Lung (tissue), 12 donors: ENCODE data around the gene ARHGAP15. TPM values are rescaled to one million over a fixed set of nuclear protein-coding genes. Genes with fewer than 3 reads are reported as not detected.

Experiments
- ATAC-seq: fragments of 200-7000 bp; cut with Tn5 transposase; one replicate; pipeline ENCODE4 v1.9.1; 2020; ENCODE audit warnings: moderate number of reproducible peaks; ENCODE audit not compliant: insufficient read depth, low FRiP score
- DNase-seq, 3 donors: peaks; one replicate each; pipeline ENCODE4 v3.0.0-alpha.2; 2013 to 2017
- H3K27ac ChIP-seq, 2 donors: one replicate each; pipeline ENCODE4 v1.5.1; 2013; ENCODE audit warnings: mild to moderate bottlenecking in 2 of 2, moderate library complexity in 2 of 2, control low read depth in 1 of 2, inconsistent platforms in 1 of 2, low read depth in 1 of 2, low read length in 1 of 2
- H3K27me3 ChIP-seq, 3 donors: one replicate each; pipeline ENCODE4 v1.5.1; 2013; ENCODE audit warnings: low read length in 2 of 3; ENCODE audit not compliant: control insufficient read depth in 3 of 3, insufficient read depth in 3 of 3
- H3K36me3 ChIP-seq, 4 donors: one replicate each; pipeline ENCODE4 v1.5.1; 2013; ENCODE audit warnings: low read length in 4 of 4, mild to moderate bottlenecking in 1 of 4, moderate library complexity in 1 of 4; ENCODE audit not compliant: control insufficient read depth in 4 of 4, insufficient read depth in 4 of 4
- H3K4me1 ChIP-seq, 5 donors: one replicate each; pipeline ENCODE4 v1.5.1; 2013; ENCODE audit warnings: low read length in 5 of 5, mild to moderate bottlenecking in 2 of 5, moderate library complexity in 1 of 5; ENCODE audit not compliant: control insufficient read depth in 5 of 5, insufficient read depth in 5 of 5
- H3K4me3 ChIP-seq: one replicate; pipeline ENCODE4 v1.5.1; 2013; ENCODE audit warnings: mild to moderate bottlenecking, control low read depth, moderate library complexity
- H3K9ac ChIP-seq, 2 donors: one replicate each; pipeline ENCODE4 v1.5.1; 2013; ENCODE audit warnings: low read length in 2 of 2, control low read depth in 1 of 2; ENCODE audit not compliant: insufficient read depth in 1 of 2
- H3K9me3 ChIP-seq, 4 donors: one replicate each; pipeline ENCODE4 v1.5.1; 2013; ENCODE audit warnings: low read length in 3 of 4, mild to moderate bottlenecking in 1 of 4, moderate library complexity in 1 of 4; ENCODE audit not compliant: control insufficient read depth in 4 of 4, insufficient read depth in 3 of 4
- WGBS, 2 donors: extraction: QIAGEN DNeasy Blood & Tissue Kit; methylation state at CpG; one replicate each; pipeline ENCODE4 v1.1.7; 2013; 5-methylcytosine and 5-hydroxymethylcytosine counted together
- polyA plus RNA-seq, 2 donors: library from polyadenylated mRNA; stranded (reverse); fragments of 200-250 nt; gene quantifications; one replicate each; pipeline ENCODE4 v1.2.1, GENCODE V29; 2013
- total RNA-seq, 2 donors: library from RNA; depleted of rRNA in 1 of 2; stranded (reverse); fragments of >200 nt in 1 of 2; gene quantifications; one replicate each; pipeline ENCODE4 v1.2.1, GENCODE V29; 2014 to 2021
- TF ChIP-seq, protein P1 (sequence below): IDR thresholded peaks from 2 replicates; pipeline ENCODE4 v1.5.1; 2012; ENCODE audit warnings: mild to moderate bottlenecking; ENCODE audit errors: control extremely low read depth, extremely low read depth
- donor health status: control.
- donor health status: control.
- donor health status: Bipolar disorder and iron deficiency.
- donor health status: healthy.
- donor health status: DM: yes; HTN: yes; CAD: no.

The ARHGAP15 gene
- total and polyA plus RNA-seq, 4 donors: 5.9 to 74.3 (median 13.2) TPM

DNA sequence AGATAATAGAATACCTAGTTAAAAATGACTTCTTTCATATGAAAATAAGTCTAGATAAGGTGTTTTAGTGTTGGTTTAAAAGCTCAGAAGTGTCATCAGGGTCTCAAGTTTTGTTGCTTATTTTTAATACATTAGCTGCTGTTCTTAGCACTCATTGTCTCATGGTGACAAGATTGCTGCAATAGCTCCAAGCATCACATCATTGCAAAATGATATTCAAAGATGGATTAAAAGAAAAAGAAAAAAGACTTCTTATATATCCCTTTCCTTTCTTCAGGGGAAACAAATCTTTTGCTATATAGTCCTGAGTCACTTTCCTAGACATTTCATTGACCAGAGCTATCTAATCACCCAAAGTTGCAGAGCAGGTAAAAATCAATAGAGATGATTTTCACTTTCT lies 386.1 kb downstream of the ARHGAP15 start:
- Histone ChIP-seq H3K4me3 (no peak overlapping the region), H3K36me3 (peaks cover 0 to 5% (median 1%) of the 10 kb centered on the region in 4 donors), H3K9ac (no peak overlapping the region), H3K27me3 (no peaks in the 10 kb centered on the region), H3K9me3 (no peaks in the 10 kb centered on the region), H3K27ac (no peak overlapping the region), H3K4me1 (peaks cover 0 to 22% (median 0%) of the 10 kb centered on the region in 5 donors)
- ATAC-seq (no peak), DNase-seq (no peak)
- TF ChIP-seq, protein P1, sequence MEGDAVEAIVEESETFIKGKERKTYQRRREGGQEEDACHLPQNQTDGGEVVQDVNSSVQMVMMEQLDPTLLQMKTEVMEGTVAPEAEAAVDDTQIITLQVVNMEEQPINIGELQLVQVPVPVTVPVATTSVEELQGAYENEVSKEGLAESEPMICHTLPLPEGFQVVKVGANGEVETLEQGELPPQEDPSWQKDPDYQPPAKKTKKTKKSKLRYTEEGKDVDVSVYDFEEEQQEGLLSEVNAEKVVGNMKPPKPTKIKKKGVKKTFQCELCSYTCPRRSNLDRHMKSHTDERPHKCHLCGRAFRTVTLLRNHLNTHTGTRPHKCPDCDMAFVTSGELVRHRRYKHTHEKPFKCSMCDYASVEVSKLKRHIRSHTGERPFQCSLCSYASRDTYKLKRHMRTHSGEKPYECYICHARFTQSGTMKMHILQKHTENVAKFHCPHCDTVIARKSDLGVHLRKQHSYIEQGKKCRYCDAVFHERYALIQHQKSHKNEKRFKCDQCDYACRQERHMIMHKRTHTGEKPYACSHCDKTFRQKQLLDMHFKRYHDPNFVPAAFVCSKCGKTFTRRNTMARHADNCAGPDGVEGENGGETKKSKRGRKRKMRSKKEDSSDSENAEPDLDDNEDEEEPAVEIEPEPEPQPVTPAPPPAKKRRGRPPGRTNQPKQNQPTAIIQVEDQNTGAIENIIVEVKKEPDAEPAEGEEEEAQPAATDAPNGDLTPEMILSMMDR: no peak

DNA sequence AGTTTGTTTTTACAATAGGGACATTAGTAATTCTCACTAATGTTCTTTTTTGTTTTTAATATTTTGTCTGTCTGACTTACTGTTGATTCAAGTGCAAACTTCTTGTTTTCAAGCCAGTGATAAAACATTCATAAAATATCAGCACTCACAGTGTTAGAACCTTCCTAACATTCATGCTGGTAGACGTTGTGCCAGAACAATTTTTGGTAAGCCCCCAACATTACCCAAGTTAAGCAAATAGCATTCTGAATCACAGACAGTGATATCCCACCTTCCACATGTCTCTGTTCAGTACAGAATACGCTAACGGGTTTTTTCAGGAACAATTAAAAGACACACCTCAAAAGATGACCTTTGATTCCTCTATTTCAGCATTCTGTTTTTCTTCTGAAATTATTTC lies 390.3 kb downstream of the ARHGAP15 start:
- no peaks in the 10 kb centered on the region for H3K9me3 ChIP-seq
- DNase-seq: no peak
- 87 to 91% methylated on average over 3 of the region's 3 CpGs for WGBS, 2 donors

DNA sequence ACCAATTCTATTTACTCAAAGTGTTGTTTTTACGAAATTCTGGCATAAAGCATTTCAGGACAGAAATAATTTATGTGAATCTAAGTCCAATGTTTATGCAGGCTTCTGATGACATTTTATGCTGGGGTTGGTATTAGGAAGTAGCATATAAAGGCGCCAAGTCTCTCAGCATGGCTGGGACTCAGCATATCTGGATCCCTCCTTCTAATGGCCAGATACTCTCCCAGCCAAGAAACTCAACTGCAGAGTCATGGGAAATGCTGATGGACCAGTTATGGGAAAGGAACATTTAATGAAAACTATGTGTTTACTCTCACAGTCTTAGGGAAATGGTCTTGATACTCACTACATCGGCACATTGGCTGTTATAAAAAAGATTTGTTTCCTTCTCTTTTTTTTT lies 392.2 kb downstream of the ARHGAP15 start:
- H3K27me3 ChIP-seq: no peaks in the 10 kb centered on the region
- H3K4me3 ChIP-seq: no peak overlapping the region
- peaks cover 0 to 68% (median 27%) of the 10 kb centered on the region in 5 donors for H3K4me1 ChIP-seq
- TF ChIP-seq, protein P1: no peak
- H3K36me3 ChIP-seq: peaks cover 0 to 2% (median 0%) of the 10 kb centered on the region in 4 donors
- H3K27ac ChIP-seq: no peak overlapping the region
- WGBS, 2 donors: 71 to 82% methylated on average over 3 of the region's 3 CpGs
- no peaks in the 10 kb centered on the region for H3K9me3 ChIP-seq
- DNase-seq (peak; percentile 71 to 97 (median 94)), ATAC-seq (no peak)
- H3K9ac ChIP-seq: peak overlapping the region in 1 of 2 donors; percentile 17

More for the DNA sequence above, 390.3 kb downstream of the ARHGAP15 start:
- Histone ChIP-seq H3K27me3 (no peaks in the 10 kb centered on the region), H3K4me1 (peaks cover 0 to 50% (median 15%) of the 10 kb centered on the region in 5 donors), H3K36me3 (peaks cover 0 to 4% (median 1%) of the 10 kb centered on the region in 4 donors), H3K27ac (no peak overlapping the region), H3K4me3 (no peak overlapping the region), H3K9ac (no peak overlapping the region)
- TF ChIP-seq, protein P1: no peak
- ATAC-seq: no peak

DNA sequence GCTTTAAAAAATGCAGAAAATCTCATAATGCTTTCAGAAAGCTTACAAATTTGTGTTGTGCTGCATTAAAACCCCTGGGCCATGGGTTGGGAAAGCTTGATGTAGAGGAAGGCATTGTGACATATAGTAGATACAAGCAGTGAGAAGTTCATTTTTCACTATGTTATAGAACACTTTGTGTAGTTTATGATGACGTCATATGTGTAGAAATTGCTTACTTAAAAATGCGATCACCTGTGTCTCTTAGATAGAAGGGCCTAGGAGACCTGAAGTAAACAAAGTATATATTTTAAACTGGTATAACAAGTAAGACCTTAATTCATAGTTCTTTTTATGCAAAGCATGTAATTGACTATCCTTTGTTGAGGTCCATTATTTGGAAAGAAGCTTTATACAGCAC lies 393.5 kb downstream of the ARHGAP15 start:
- Histone ChIP-seq H3K27ac (no peak overlapping the region), H3K4me1 (peaks cover 0 to 79% (median 27%) of the 10 kb centered on the region in 5 donors), H3K27me3 (no peaks in the 10 kb centered on the region), H3K9ac (no peak overlapping the region), H3K36me3 (no peaks in the 10 kb centered on the region), H3K9me3 (no peaks in the 10 kb centered on the region), H3K4me3 (no peak overlapping the region)
- ATAC-seq (no peak), DNase-seq (no peak)
- 72 to 88% methylated on average over 2 of the region's 2 CpGs for WGBS, 2 donors
- TF ChIP-seq, protein P1: no peak
